Measurements from ENCODE around the gene ZNF662. TPM values are rescaled to one million over a fixed set of nuclear protein-coding genes. Genes with fewer than 3 reads are reported as not detected.

ZNF662 gene
- total and polyA plus RNA-seq, 2 of the 13 experiments (the other 11 are each of a cell fraction or from before 2014, with no cell fraction given), result not detected

- TF ChIP-seq NONO (IDR thresholded peaks at IDR 0.05) (no peak), NONO (CRISPR knock-in tag; conservative IDR thresholded peaks at IDR 0.05) (0 out of 2 replicates have a peak, but pooled peaks have one; percentile 53), KMT2B (CRISPR knock-in tag; IDR thresholded peaks at IDR 0.05) (no peak), ZNF530 (CRISPR knock-in tag; IDR thresholded peaks at IDR 0.05; ENCODE audit: low read depth) (no peak), IKZF5 (CRISPR knock-in tag; IDR thresholded peaks at IDR 0.05) (peak; percentile 64; the same call in 1 of the 2 replicates), ZNF770 (CRISPR knock-in tag; IDR thresholded peaks at IDR 0.05) (peak; percentile 63; the same call in 1 of the 2 replicates), ATF5 (CRISPR knock-in tag; IDR thresholded peaks at IDR 0.05; ENCODE audit: low read depth) (no peak), RNF219 (CRISPR knock-in tag; IDR thresholded peaks at IDR 0.05) (no peak), ZSCAN31 (CRISPR knock-in tag; IDR thresholded peaks at IDR 0.05; ENCODE audit: low read depth) (peak; percentile 66; the same call in 1 of the 2 replicates), NCOA1 (CRISPR knock-in tag; IDR thresholded peaks at IDR 0.05) (no peak), ZNF24 (IDR thresholded peaks at IDR 0.05) (no peak), ZNF569 (CRISPR knock-in tag; IDR thresholded peaks at IDR 0.05; ENCODE audit: borderline replicate concordance) (no peak), ZNF780A (CRISPR knock-in tag; IDR thresholded peaks at IDR 0.05) (no peak), CEBPZ (IDR thresholded peaks at IDR 0.05; ENCODE audit: low read length) (no peak), ZNF747 (CRISPR knock-in tag; IDR thresholded peaks at IDR 0.05; ENCODE audit: borderline replicate concordance) (peak; percentile 54; the same call in 1 of the 2 replicates), ZNF33B (CRISPR knock-in tag; IDR thresholded peaks at IDR 0.05) (no peak), HMG20A (CRISPR knock-in tag; IDR thresholded peaks at IDR 0.05; ENCODE audit: borderline replicate concordance) (no peak; the same call in 1 of the 2 replicates), ZNF121 (CRISPR knock-in tag; IDR thresholded peaks at IDR 0.05) (no peak), RBM39 (IDR thresholded peaks at IDR 0.05; ENCODE audit: low read depth, low read length, poor library complexity, severe bottlenecking) (no peak)
These were observed 25.1 kb upstream of the ZNF662 start (continued) for GRCh38 chr3:42880601-42881451.
